Activated CD8-positive, alpha-beta memory T cell treated with anti-CD3 and anti-CD28 coated beads, Interleukin-2, amount 50 U/mL, for 1 hour (primary cell): ENCODE results near the gene ARHGEF39.
"Not testable (repeated sequence)": the region's sequence is repeated elsewhere in the genome, so short reads cannot be mapped to it uniquely, and the experiment has no call there.

Experiments
- DNase-seq: peaks from one replicate; pipeline ENCODE4 v3.0.0-alpha.2; 2020; ENCODE audit errors: extremely low read depth

ARHGEF39 gene

DNA sequence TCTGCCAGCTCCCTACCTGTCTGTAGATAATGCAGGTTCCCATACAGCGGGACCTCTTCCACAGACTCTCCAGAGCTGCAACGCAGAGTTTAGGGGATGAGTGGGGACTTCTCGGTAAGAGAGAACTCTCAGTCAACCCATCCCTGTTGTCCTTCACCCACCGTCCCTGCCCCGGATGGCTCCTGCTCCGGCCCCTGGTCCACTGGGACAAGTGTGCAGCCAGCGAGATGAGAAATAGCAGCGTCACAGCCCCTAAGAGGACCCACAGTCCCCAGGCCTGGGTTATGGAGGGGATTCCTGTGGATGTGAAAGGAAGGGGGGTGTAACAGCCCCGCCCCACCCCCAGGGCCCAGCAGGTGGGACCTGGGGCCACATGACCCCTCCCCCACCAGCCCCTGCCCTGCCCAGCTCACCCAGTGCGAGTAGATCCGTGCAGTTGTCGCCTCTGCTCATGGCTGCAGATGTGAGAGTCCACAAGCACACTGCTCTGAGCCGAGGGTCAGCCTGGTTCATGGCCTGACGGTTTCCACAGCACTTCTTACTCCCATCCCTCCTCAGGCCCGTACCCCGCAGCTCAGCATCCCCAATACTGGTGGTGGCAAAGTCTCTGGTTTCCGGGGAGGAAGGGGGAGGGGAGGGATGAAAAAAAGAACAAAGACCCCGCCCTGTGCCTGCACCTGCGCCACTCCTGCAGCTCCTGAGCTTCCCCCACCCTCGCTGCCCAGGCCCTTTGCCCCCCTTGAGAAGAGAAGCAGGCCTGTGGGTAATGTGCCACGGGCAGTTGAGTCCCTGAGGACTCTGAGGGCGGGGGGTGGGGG, 14.4 kb downstream of the ARHGEF39 start, which contains the start of gene SIT1:
Gene SIT1 (minus strand): TSS at position 591 of the 818 bp plus-strand sequence. CDS start 78 bp downstream, at position 513.
- no peak for DNase-seq

DNA sequence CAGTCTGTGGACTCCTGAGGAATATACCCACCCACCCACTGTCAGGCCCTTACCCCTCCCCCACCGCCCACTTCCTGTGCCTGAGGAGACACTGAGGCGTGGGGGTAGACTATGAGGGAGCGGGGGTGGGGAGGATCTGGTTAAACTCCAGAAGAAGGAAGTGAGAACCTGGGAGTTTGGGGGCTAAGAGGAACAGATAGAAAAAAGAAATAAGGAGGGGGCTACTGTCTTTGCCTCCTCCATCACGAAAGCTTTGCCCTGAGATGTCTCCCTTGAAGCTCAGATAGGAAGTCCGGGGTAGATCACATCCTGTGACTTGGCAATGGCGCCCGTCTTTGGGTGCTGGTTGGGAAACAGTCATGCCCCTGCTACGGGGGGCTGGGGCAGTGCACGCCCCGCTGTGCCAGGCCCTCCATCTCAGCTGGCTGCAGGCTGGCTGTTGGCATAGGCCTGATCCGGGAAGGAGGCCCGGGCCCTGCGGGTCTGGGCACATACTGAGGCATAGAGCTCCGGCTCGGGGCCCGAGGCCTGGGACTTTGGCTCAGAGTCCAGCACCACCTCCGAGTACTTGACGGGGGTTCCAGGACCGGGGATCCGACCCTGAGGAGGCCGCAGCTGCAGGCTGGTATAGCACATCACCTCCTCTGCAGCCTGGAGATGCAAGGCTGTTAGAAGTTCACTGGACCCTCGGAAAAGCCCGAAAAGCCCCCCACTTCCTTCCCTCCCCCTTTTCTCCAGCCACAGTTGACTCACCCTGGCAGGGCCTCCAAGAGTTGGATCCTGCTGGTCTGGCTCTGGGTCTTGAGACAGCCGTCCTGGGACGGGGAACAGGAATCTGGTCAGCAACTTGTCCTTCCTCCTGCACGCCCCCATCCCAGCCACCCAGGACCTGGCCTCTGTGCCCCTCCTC, 15.3 kb downstream of the ARHGEF39 start:
- DNase-seq, result no peak

DNA sequence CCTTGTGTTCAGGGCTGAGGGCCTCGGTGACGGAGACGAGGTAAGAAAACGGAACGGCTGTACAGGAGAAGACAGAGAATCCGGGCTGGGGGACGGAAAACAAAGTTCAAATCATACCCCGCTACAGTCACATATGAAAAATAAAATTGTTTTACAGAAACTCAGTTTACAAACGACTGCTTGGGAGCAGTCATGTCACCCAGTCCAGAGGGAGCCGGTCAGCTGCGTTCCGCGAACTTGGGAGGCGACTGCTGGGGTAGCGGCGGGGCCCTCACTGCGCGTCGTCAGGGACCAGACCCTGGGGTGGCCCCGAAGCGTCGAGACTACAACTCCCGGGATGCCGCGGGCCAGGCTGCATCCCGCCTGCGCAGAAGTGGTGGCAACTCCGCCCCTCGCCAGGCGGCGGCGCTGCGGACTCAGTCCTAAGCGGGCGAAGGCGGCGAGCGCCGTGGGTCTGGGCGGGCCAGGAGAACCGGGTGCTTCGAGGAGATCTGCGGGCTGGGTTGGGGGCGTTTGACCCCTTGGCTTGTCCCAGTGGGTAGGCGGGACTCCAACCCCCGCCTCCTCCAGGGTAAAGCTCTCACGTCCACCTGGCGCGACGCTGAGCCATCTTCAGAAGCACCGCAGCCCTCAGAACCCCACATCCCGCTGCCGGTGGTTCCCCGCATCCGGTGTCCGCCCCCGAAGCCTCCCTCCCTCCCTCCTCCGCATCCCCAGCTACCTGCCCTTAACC, 18.3 kb downstream of the ARHGEF39 start:
- DNase-seq, result peak; percentile 67

- no peak for DNase-seq
Measured at GRCh38 chr9:35646153-35646532, 18.9 kb downstream of the ARHGEF39 start.

- DNase-seq, result not testable (repeated sequence)
Measured at GRCh38 chr9:35645736-35646135, 19.3 kb downstream of the ARHGEF39 start.

DNA sequence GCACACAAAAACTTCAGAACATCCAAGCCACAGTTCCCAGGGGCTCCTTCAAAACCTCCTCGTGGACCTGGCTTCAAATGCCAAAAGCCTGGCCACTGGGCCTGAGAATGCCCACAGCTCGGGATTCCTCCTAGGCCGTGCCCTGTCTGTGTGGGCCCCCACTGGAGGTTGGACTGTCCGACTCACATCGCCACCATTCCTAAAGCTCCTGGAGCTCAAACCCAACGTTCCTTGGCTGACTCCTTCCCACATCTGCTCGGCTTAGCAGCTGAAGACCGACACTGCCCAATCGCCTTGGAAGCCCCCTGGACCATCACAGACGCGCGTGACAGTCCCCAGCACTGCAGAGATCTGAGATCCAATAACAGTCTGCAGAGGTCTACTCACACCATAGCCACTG, 21.9 kb downstream of the ARHGEF39 start:
- no peak for DNase-seq

GRCh38 chr9:35641478-35641877, 23.5 kb downstream of the ARHGEF39 start:
- DNase-seq, result not testable (repeated sequence)

DNA sequence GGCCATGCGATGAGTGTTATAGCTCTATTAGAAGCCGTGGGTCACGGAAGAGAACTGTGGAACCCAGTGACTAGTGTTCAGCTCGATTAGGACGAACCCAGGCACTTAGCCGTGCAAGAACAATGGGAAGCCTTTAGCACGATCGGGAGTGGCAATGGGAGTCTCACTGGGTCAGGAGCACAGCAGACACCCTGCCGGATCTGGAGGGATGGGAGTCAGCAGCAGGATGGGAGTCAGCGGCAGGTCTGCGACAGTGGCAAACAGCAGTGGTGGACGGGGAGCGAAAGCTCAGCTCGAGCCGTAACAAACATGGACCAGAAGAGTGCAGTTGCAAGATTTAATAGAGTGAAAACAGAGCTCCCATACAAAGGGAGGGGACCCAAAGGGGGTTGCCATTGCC, 24.6 kb downstream of the ARHGEF39 start:
- DNase-seq, result not testable (repeated sequence)

DNA sequence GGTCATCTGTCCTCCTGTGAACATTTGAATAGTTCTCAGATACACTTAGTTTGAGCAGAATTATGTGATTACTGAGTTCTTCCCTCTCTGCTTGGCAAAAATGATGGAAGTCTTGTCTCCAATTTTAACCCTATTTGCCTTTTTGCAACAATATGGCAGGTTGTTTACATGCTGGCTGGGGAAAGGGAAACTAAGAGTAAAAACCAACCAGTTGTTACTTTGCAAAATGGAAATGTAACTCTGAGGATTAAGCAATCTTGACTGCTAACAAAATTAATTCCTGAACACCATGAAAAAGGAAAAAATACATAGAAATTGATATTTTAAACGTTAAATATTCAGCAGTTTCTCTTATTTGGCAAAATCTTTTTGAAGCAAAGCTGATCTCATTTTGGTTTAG, 25.4 kb downstream of the ARHGEF39 start:
- no peak for DNase-seq

GRCh38 chr9:35639225-35639624, 25.8 kb downstream of the ARHGEF39 start:
- not testable (repeated sequence) for DNase-seq

DNA sequence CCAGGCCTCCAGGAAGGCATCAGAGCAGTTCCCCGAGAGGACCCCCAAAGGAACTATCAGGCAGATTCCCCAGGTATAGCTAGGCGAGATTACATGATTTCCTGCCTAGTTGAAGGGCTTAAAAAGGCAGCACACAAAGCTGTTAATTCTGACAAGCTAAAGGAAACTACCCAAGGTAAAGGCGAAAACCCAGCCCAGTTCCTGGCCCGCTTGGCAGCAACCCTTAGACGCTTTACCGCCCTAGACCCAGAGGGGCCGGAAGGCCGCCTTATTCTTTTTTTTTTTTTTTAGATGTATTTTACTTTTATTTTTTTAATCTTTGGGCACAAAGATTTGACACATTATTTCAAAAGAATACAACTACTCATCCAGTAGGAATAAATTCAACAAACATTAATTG, 26.2 kb downstream of the ARHGEF39 start:
- DNase-seq, result not testable (repeated sequence)

DNA sequence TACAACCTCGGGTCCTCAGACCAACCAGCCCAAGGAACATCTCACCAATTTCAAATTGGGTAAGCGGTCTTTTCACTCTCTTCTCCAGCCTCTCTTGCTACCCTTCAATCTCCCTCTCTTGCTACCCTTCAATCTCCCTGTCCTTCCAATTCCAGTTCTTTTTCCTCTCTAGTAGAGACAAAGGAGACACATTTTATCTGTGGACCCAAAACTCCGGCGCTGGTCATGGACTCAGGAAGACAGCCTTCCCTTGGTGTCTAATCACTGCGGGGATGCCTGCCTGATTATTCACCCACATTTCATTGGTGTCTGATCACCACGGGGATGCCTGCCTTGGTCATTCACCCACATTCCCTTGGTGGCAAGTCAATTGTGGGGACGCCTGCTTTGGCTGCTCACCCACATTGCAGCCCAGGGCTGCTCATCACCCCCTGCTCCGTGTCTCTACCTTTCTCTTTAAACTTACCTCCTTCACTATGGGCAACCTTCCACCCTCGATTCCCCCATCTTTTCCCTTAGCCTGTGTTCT, 27.5 kb downstream of the ARHGEF39 start:
- DNase-seq, result not testable (repeated sequence)

DNA sequence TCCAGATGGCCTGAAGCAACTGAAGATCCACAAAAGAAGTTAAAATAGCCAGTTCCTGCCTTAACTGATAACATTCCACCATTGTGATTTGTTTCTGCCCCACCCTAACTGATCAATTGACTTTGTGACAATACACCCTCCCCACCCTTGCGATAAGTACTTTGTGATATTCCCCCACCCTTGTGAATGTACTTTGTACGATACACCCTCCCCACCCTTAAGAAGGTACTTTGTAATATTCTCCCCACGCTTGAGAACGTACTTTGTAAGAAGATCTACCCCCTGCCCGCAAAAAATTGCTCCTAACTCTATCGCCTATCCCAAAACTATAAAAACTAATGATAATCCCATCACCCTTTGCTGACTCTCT, 28.1 kb downstream of the ARHGEF39 start:
- not testable (repeated sequence) for DNase-seq

DNA sequence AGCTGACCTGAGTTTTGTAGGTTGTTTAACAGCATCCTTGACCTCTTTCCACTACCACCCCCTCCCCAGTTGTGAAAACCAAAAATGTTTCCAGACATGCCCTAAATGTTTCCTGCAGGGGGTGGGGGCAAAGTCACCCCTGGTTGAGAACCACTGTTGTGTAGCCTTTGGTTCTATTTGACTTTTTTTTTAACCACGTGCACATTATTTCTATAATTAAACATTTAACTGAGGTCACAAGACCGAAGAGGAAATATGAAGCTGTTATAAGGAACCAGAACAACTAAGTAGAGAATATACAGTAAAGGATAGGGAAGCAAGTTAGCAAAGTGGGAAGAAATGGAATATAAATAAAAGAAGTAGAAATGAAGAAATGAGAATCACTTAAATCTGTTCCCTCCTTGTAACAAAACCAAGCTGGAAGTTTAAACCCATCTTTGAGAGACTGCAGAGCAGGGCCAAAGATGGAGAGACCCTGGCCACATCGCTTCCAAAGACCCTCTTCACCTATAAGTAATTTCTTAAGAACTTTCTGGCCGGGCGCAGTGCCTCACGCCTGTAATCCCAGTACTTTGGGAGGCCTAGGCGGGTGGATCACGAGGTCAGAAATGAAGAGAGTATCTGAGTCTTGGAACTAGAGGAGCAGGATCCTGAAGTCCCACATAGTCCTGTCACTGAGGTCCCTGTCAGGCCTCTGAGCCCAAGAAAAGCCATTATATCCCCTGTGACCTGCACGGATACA, 28.7 kb downstream of the ARHGEF39 start:
- no peak for DNase-seq

DNA sequence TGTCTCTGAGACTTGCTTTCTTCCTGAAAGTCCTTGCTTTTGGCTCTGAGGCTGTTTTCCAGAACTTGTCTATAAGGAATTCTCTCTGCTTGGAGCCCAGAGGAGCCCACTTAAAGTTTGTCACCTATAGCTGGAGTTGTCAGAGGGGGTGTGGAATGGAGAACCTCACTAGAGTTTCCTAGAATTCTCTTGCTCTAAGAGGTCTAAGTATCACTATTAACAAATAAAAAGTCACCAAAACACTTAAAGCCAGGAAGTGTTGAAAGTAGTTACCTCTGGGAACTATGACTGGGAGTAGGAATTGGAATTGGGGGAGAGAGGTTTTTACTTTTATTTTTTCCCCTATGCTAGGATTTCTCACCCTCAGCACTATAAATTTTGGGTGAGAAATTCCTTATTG, 29.3 kb downstream of the ARHGEF39 start:
- no peak for DNase-seq

DNA sequence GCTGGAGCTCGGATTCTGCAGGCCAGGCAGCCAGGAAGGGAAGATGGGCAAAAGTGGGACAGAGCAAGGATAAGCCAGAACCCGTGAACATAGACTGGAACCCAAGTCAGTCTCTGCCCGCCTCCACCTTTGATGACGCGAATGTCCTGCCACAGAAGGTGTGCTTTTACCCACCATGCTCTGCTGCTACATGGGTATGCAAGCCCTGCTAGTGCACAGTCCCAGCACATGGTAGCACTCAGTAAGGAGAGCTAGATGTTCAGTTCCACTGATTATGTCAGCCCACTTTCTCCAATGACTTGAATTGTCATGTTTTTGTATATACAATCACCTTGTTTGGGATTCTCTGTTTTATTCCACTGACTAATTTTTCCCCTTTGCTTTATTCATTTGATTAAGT, 35.4 kb downstream of the ARHGEF39 start:
- DNase-seq, result no peak

GRCh38 chr9:35628389-35628991, 36.5 kb downstream of the ARHGEF39 start:
- DNase-seq, result no peak

DNA sequence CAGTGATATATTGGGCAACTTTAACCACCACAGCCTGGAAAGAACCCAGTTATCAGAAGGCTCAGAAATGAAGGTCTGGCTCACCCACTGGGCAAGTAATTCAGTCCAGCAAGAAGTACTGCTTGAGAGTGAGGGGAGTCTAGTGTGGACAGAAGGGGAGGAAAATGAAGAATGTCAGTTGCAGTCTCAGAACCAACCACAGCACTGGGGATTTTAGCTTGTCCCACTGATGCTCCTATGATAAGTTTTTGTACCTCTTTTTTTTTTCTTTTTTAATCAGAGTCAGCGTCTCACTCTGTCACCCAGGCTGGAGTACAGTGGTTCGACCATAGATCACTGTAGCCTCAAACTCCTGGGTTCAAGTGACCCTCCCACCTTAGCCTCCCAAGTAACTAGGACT, 37.4 kb downstream of the ARHGEF39 start:
- DNase-seq, result no peak

- DNase-seq, result no peak
Measured at GRCh38 chr9:35619800-35620158, 45.2 kb downstream of the ARHGEF39 start.
